Measurements from ENCODE around the gene RBM28.

The RBM28 gene

DNA sequence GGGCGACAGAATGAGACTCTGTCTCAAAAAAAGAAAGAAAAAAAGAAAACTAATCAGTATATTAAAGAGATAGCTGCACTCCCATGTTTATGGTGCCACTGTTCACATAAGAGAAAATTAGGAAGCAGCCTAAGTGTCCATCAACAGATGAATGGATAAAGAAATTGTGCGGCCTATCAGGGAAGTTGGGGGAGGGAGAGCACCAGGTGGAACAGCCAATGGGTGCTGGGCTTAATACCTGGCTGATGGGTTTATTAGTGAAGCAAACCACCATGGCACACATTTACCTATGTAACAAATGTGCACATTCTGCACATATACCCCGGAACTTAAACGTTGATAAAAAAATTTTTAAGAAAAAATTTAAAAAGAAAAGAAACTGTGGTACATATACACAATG lies 26.8 kb upstream of the RBM28 start:
- DNase-seq (ENCODE audit: low spot score) = no peak

DNA sequence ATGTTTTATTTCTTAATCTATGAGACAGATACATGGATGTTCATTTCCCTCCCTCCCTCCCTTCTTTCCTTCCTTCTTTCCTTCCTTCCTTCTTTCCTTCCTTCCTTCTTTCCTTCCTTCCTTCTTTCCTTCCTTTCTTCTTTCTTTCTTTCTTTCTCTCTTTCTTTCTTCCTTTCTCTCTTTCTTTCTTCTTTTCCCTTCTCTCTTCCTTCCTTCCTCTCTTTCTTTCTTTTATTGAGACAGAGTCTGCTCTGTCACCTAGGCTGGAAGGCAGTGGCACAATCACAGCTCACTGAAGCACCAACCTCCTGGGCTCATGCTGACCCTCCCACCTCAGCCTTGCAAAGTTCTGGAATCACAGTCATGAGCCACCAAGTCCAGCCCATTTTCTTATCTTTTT lies 23.3 kb upstream of the RBM28 start:
- no peak for DNase-seq (ENCODE audit: low spot score)

DNA sequence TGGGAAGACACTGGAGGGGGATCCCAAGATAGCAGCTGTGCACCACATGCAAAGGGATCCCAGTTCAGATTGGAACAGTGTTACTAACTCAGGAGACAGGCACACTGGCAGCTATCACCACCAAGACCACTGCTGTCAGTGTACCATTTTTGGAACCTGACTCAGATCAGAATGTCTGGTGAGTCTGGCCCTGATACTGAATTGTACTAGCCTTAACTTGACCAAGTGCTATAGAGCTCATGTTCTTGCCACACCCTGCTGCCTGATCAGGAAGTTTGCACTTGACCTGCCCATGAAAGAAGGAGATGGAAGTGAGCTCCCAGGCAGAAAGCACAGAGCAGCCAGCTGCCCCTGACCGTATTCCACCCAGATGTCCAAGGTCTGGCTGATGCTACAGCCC lies 22.6 kb upstream of the RBM28 start:
- no peak for DNase-seq (ENCODE audit: low spot score)

DNA sequence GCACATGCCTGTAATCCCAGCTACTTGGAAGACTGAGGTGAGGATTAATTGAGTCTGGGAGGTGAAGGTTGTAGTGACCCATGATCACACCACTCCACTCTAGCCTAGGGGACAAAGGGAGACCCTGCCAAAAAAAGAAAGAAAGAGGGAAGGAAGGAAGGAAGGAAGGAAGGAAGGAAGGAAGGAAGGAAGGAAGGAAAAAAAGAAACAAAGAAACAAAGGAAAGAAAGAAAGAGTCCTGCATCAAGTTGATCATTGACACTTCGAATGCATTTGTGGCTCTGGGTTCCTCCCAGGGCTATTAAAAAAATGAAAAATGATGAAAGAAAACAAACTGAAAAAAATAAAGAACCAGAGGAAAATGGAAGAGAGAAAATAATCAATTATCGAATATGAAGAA lies 21.7 kb upstream of the RBM28 start:
- DNase-seq (ENCODE audit: low spot score) = no peak

DNA sequence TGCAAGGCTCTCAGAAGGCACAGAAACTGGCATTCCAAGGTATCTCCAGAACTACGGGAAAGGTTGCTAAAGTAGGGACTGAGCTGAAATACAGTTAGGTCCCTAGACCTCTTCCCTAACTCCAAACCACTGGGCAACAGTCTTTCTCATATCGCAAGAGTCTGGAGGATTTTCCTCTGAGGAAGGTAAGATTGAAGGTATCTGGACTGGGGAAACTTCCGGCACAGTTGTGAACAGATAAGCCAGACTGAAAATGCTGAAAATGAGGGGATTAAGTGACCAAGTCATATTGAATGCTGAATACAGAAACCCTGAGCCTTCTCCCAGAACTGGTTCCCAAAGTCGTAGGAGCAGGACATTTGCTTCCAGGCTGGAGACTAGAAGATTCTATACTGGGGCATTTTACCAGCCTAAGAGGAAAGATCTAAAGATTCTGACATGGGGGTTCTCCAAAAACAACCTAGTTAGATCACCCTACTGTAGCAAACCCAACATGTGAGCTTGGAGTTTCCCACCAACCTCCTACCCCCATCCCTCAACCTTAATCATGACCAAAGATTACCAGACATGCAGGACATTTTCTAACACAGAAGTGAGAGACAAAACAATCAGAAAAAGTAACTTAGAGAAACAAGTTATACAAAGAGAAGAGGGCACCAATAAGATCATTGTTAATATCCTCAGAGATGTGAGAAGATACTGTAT lies 20.6 kb upstream of the RBM28 start:
- DNase-seq (ENCODE audit: low spot score) = no peak

DNA sequence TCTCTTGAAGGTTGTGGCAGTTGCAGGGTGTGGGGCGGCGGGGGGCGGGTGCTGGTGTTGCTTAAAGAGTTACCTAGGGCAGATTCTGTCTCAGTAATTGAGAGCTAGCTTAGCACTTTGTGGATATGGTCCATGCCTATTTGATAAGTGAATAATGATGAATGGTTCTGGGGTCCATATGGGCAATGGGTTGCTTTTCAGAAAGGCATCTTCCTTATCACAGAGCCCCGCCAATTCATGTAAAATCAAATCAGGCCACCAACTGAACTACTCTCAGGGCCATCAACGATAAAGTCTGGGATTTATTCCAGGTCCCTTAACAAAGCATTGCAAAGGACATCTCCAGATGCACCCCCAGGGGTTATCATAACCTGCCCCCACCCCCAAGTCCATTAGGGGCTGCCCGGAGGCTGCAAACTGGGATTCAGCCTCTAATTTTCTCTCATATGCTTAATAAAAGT lies 19.6 kb upstream of the RBM28 start:
- DNase-seq (ENCODE audit: low spot score) = no peak

DNA sequence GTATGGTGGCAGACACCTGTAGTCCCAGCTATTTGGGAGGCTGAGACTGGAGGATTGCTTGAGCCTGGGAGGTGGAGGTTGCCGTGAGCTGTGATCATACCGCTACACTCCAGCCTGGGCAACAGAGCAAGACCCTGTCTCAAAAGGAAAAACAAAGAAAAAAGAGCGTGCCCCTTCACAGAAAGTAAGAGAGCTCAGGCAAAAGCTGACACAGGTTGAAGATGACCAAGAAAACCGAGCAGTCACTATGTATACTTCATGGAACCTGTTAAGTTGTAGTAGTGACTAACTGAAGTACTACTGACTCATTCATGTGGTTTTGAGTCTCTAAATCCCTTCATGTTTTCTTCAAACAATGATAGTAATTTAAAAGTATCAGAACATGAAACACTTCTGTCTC lies 19.0 kb upstream of the RBM28 start:
- DNase-seq (ENCODE audit: low spot score) = no peak

DNA sequence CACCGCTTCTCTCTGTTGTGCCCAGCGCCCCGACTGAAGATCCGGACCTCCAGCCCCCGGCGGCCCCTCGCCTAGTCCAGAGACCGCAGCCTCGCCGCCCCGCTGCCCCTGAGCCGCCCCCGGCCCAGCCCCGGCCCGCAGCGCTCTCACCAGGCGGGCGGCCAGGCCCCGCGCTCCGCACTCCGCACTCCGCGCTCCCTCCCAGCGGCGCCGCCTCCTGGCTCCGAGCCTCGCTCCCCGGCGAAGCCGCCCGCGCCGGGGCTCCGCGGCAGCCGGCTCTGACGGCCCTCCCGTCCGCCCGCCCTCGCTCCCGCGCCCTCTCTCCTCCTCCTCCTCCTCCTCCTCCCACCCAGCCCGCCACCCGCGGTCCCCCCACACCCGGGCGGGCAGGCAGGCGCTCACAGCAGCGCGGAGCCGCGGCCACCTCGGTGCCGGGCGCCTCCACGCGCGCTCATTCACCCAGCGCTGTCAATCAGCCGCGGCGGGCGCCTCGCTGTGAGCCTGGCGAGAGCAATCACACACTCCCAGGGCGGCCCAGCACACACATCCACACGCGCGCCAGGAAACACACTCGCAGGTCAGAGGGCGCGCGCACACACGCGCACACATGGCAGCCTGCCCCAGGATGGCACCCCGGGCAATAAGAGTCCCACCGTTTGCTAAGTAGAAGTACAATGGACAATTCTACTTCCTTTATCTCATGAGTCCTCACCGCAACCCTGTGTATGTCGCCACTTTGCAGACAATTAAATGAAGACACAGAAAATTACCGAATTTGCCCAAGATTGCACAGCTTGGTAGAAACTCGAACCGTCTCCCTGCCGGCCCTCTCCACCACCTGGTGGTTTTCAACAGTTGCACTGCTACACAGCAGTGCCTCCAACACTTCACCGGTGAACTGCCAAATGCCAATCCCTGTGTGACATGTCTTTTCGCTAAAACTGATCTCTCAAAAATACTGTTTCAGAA lies 18.0 kb upstream of the RBM28 start, which contains the start of gene PRRT4:
Gene PRRT4, minus strand, starts transcription at position 280 of the 969 bp plus-strand sequence.
- DNase-seq (ENCODE audit: low spot score) = no peak

DNA sequence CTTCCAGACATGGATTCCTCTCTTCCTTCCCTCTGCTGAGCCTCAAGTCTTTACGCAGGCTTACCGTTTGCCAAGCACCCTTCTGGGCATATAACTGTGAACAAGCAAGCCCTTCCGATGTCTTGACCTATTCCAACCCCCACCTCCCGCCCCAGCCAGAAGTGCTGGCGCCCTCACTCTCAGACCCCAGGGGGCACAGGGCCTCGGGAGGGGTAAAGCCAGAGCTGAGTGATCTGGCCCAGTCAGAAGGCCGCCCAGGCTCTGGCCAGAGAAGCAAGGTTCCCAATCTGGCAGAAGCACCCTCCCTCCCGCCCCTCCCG lies 16.6 kb upstream of the RBM28 start:
- no peak for DNase-seq (ENCODE audit: low spot score)

DNA sequence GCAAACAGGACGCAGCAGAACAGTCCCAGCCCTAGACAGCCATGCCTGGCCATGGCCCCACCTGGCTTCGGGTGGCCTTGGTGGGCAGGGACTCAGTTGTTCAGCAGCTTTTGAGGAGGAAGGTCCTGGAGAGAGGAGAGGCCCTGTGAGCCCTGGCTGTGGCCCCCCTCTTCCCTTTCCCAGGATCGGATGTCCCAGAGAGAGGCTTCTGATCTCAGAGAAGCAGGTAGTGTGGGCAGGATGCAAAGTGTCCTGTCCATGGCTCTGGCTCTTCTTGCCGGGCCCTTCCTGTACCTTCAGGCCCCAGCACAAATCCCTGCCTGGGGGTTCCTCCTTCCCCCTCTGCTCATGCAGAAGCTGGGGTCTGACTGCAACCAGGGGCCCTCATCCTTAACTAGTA lies 16.2 kb upstream of the RBM28 start:
- no peak for DNase-seq (ENCODE audit: low spot score)

DNA sequence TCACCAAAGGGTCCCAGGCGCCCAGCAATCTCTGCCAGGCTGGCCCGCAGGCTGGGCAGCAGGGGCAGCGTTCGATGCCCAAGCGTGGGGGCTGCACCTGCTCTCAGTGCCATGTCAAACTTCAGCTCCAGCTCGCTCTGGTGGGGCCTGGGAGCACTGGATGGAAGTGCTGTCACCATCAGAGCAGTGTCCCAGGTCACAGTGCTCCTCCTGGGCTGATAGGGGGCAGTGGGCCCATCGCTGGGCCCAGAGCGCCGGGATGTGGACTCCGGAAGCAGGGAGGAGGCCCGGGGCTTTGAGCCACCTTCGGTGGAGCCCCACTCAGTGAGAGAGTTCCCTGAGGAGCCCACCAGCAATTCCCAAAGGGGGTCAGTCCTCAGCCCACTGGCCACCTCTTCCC lies 15.6 kb upstream of the RBM28 start:
- no peak for DNase-seq (ENCODE audit: low spot score)

DNA sequence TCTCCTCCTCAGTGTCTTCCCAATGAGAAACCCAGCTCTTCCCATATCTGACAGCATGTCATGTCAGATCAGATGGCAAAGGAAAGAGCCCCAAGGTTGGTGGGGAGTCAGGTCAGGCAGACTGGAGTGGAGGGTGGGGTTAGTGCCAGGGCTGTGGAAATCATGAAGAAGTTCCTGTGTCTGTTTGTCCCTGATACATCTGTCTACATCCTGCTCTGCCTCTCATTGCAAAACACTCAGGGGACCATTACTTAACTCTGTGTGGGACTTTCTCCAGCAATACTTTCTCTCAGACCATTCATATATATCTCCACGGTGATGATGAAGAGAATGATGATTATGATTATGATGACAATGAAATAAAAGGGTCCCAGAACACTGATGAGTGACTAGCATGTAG lies 14.5 kb upstream of the RBM28 start:
- DNase-seq (ENCODE audit: low spot score) = no peak

DNA sequence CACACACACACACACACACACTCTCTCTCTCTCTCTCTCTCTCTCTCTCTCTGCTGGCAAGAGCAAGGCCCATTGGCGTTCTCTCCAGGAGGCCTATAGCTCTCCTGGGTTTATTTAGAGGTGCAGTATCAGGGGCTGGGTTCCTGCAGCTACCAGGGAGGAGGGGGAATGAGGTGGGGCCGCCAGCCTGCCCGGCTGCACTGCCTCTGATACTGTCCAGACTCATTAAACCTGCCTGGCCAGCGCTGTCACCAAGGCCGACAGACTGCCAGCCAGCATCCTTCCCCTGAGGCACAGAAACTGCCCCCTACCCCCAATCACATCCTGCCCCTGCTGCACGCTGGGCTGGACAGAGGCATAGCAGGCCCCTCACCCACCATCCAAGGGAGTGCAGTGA lies 13.5 kb upstream of the RBM28 start:
- DNase-seq (ENCODE audit: low spot score) = no peak

DNA sequence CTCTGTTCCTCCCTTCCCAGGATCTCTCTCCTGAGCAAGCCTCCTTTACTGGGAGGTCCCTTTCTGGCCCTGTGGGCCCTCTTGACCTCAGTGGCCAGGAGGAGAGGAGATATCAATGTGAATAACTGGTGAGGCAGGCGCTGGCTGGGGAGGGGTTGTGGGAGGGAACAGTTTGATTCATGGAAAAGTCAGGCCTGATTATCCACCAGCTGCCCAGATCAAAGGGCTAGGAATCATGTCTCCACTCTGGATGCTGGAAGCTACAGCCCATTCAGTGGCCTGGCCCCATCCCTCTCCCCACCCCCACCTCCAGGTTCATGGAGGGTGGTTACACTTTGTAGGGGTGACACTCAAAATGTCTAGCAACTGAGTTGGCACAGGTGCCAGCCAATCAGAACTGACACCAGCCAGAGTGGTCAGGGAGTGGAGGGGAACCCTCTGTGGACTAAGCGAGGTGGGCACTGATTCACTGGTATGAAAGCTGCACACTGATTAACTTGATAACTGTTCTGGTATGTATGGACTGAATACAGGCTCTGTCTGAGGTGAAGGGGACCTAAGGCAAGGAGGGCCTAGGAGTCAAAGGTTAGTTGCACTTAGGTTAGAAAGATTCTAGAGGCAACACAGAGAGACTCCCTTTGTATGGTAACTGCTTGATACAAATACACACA lies 13.0 kb upstream of the RBM28 start:
- no peak for DNase-seq (ENCODE audit: low spot score)

DNA sequence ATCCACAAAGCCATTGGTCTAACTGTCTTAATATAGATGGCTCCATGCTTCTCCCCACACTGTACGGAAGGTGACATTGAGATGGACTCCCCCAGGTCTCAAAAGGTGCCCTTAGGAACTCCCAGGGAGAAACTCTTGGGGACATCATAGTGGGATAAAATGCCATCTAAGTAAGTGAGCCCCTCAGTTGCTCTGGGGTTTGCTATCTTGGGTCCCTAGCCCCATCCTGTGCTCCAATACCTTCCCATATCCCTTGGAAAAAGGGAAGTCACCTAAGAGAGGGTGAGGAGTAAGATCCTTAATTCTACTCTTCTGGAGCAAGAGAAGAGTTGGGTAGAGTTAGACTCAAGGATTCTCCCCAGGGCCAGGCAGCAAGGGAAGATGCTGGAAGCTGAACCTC lies 9.9 kb upstream of the RBM28 start:
- DNase-seq (ENCODE audit: low spot score) = no peak

DNA sequence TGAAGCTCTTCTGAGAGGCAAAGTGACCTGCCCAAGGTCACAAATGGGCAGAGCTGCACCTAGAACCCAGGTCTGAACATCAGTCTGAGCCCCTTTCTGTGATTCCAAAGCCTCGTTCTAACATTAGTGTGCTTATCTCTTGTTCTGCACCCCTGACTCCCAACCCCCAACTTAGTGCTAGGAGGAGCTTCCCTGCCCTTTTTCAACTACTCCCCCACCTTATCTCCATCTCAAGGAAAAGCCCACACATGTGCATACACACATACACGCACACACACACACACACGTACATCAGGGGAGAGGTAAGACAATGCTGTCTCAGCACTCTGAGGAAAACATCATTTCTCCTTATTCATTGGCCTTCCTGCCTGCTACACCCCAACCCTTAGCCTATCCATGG lies 9.5 kb upstream of the RBM28 start:
- DNase-seq (ENCODE audit: low spot score) = no peak

DNA sequence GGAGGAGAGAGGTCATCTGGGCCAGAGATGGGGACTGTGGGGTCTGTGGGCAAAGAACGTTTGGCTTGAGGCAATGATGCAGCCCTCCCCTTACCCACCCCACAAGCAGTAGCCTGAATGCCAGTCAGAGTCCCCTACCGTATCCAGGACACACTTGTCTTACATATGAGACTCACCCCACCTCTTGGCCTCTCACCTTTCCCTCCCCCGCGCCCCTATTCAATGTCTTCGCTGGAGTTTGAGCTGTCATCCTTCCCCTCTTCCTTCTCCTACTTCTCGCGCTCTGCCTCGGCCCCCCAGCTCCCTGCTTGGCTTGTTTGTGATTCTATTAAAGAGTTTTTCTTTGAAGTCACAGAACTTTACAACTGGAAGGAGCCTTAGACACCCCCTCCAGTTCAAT lies 8.9 kb upstream of the RBM28 start:
- DNase-seq (ENCODE audit: low spot score) = no peak

DNA sequence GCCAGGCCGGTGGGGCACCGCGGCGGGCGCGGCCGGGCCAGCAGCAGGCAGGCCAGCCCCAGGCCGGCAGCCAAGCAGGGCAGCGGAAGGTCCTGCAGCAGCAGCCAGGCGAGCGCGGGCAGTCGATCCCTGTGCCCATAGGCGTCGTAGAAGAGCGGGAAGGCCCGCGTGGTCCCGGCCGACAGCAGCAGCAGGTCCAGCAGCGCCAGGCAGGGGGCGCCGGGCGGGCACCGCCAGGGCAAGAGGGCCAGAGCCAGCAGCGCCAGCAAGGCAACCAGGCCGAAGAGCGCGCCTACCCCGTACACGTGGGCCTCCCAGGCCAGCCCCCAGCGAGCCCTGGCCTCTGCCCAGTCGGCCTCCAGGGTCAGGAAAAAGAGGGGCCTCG lies 8.4 kb upstream of the RBM28 start:
- DNase-seq (ENCODE audit: low spot score) = no peak

DNA sequence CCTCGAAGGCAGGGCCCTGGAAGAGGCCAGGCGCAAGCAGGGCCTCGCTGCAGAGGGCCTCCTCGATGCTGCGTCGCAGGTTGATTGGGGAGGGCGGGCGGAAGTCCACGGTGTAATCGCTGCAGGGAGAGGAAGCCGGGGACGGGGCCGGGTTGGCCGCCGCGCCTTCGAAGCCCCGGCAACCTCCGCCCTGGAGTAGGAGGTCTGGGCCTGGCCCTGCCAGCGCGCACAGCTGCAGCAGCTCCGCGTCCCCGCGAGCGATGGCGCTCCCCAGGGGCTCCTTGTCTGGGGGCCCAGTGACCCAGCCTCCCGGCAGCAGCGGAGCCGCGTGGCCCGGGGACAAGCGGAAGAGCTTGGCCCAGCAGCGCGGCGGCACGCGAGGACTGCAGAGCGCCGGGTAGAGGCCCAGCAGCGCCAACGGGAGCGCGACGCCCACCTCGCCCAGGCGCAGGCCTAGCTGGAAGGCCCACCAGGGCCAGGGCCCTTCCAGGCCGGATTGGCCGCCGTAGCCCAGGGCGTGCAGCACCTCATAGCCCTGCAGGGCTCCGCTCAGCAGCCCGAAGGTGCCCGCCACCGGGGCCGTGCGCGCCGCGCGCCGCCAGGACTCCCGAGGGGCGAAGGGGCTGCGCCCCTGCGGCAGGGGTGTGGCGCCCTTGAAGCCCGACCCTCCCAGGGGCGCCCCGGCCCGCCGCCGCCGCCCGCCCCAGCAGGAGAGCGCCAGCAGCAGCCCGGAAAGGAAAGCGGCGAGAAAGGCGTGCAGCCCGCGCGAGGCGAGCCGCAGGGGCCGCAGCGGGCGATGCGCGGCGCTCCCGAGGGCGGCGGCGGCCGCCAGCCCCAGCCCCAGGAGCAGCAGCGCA lies 7.8 kb upstream of the RBM28 start:
- DNase-seq (ENCODE audit: low spot score) = no peak

DNA sequence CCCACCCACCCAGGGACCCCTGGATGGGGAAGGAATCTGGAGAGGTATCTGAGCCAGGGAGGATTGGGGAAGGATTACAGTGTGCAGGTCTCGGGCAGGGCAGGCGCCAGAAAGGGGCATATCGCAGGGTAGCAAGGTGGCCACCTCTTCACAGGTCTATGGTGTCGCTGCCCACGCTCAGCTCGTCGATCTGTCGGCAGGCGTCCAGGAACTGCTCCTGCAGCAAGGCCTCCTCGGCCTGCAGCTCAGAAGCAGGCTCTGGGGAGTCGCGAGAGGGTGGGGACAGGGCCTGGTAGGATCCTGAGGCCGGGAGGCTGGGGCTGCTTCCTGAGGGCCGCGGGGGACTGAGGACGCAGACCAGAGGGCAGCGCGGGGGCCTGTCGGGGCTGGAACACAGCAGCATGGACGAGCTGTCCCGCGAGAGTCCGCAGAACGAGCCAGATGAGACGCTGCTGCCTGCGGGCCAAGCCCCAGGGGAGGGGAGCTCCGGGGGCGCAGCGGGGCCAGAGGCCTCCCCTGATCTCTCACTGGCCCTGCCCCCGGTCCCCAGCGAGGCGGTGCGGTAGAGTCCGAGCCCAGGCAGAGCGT lies 7.1 kb upstream of the RBM28 start:
- DNase-seq (ENCODE audit: low spot score) = no peak

DNA sequence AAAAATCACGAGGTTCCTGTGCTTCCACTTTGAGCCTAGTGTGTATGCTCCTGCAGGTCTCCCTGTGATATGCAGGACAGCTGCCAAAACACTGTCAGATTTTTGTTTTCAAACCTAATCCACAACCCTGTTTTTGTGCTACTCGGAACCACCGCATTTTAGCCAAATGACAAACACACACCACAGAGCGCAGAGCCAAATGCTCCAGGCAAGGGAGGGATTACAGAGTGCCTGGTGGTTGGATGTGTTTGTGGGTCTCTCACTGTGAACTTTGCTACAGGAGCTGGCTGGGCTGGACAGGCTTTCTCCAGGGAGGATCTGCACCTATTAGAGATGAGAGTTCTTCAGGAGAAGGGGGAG lies 5.7 kb upstream of the RBM28 start:
- no peak for DNase-seq (ENCODE audit: low spot score)

DNA sequence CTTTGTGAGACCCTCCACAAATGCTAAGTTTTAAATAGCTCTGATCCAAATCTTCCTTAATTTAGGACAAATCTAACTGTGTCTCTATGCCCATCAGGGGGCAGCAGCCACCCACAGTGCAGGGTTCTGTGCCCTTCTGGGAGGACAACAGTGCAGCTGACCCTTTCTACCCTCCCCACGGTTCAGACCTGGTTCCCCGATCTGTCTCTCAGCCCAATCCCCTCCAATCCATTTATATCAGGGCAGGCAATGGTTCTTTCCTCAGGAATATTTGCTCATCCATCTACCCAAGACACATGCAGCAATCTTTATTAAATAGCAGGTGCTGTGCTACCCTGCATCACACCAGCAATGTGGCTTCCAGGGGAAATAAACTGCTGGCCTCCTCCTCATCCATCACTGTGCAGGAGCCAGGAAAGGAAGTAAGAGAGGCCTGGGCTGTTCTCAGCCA lies 4.0 kb upstream of the RBM28 start:
- no peak for DNase-seq (ENCODE audit: low spot score)

All from hematopoietic multipotent progenitor cell treated with erythropoietin and hydrocortisone succinate and interleukin-3 and kit ligand, for 15 days (in vitro differentiated cells).